GM10248 (cell line): ENCODE data around the gene ALKBH4.

Experiments
- CTCF ChIA-PET: fragments of 300-600 bp; sonication (Branson Sonifier 250); formaldehyde crosslinking; extraction: SDS; loops from one replicate; lab custom pipeline; 2021; ENCODE audit warnings: antibody characterized with exemption; lab: Yijun Ruan, JAX
- POLR2A ChIA-PET: fragments of 350-650 bp; sonication (Branson Sonifier 250); formaldehyde crosslinking; extraction: SDS; loops from one replicate; lab custom pipeline; 2020; ENCODE audit warnings: antibody characterized with exemption; lab: Yijun Ruan, JAX
- DNase-seq: peaks from one replicate; pipeline ENCODE4 v3.0.0; 2012; ENCODE audit errors: extremely low spot score
- TF ChIP-seq, protein P1 (sequence below): IDR thresholded peaks from 2 replicates; pipeline ENCODE4 v1.5.1; 2012; ENCODE audit warnings: mild to moderate bottlenecking, low read depth; ENCODE audit errors: extremely low read depth, missing control alignments, control extremely low read depth

Gene ALKBH4

DNA sequence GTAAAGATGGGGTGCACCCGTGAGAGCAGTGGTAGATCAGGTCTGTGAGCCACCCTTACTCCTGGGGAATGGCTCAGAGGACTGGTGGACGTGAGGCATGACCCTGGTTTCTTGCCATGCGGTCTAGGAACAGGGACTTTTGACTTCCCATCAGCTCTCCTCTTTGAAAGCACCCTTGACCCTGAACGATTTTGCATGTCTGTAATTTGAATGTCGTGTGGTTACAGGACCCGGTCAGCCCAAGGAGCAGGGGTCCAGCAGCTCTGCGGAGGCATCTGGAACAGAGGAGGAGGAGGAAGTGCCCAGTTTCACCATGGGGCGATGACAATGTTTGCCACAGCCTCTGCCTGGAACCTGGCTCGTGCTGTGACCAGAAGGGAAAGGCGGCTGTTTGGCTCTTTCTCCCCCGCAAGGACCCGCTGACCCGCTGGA is 39.9 kb downstream of the ALKBH4 start:
- ChIA-PET CTCF (interaction anchor here (1.6 to 3.7 kb wide), 7 partner anchors 9 to 42 kb away, joined by 5 to 19 read pairs (median 7); partner anchors contain the start of genes ALKBH4 and LRWD1), POLR2A (interaction anchor here (0.9 to 1.8 kb wide), 3 partner anchors 9 to 28 kb away, joined by 4 to 6 read pairs (median 6); partner anchors contain the start of gene PRKRIP1)
- DNase-seq, result peak; percentile 55
- TF ChIP-seq, protein P1, sequence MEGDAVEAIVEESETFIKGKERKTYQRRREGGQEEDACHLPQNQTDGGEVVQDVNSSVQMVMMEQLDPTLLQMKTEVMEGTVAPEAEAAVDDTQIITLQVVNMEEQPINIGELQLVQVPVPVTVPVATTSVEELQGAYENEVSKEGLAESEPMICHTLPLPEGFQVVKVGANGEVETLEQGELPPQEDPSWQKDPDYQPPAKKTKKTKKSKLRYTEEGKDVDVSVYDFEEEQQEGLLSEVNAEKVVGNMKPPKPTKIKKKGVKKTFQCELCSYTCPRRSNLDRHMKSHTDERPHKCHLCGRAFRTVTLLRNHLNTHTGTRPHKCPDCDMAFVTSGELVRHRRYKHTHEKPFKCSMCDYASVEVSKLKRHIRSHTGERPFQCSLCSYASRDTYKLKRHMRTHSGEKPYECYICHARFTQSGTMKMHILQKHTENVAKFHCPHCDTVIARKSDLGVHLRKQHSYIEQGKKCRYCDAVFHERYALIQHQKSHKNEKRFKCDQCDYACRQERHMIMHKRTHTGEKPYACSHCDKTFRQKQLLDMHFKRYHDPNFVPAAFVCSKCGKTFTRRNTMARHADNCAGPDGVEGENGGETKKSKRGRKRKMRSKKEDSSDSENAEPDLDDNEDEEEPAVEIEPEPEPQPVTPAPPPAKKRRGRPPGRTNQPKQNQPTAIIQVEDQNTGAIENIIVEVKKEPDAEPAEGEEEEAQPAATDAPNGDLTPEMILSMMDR, result no peak

GRCh38 chr7:102424129-102424551 is 40.5 kb downstream of the ALKBH4 start:
- ChIA-PET CTCF (interaction anchor here (0.9 to 3.7 kb wide), 7 partner anchors 9 to 43 kb away, joined by 3 to 19 read pairs (median 7); partner anchors contain the start of genes ALKBH4 and LRWD1), POLR2A (interaction anchor here (1.8 kb wide), 1 partner anchor 9 kb away, joined by 6 read pairs; no protein-coding TSS in a partner anchor)
- TF ChIP-seq, protein P1, result no peak
- peak; percentile 25 for DNase-seq

- TF ChIP-seq, protein P1, result no peak
- no peak for DNase-seq
- POLR2A ChIA-PET, result no interaction called here
- CTCF ChIA-PET, result interaction anchor here (1.2 to 1.8 kb wide), 2 partner anchors 9 to 14 kb away, joined by 4 to 8 read pairs; no protein-coding TSS in a partner anchor
Observed at GRCh38 chr7:102421706-102422240, 42.9 kb downstream of the ALKBH4 start.

GRCh38 chr7:102418592-102418991 is 46.1 kb downstream of the ALKBH4 start:
- POLR2A ChIA-PET, result no interaction called here
- CTCF ChIA-PET, result interaction anchor here (0.9 to 4.5 kb wide), 6 partner anchors 10 to 49 kb away, joined by 3 to 34 read pairs (median 3); no protein-coding TSS in a partner anchor
- no peak for DNase-seq
- TF ChIP-seq, protein P1, result no peak

DNA sequence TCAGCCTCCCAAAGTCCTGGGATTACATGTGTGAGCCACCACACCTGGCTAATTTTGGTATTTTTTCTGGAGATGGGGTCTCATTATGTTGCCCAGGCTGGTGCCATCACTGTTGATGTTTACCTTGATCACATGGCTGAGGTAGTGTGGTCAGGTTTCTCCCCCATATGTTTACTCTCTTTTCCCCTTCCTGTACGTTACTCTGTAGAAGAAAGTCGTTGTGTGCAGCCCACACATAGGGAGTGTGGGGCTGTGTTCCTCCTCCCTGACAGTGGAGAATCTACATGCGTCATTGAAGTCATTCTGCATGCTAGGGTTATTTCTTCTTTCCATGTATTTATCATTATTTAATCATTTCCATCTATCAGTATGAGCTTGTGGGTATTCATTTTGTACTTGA is 47.6 kb downstream of the ALKBH4 start:
- CTCF ChIA-PET, result interaction anchor here (0.9 to 4.5 kb wide), 5 partner anchors 8 to 32 kb away, joined by 3 to 34 read pairs (median 11); no protein-coding TSS in a partner anchor
- DNase-seq, result no peak
- TF ChIP-seq, protein P1, result no peak
- POLR2A ChIA-PET, result no interaction called here

DNA sequence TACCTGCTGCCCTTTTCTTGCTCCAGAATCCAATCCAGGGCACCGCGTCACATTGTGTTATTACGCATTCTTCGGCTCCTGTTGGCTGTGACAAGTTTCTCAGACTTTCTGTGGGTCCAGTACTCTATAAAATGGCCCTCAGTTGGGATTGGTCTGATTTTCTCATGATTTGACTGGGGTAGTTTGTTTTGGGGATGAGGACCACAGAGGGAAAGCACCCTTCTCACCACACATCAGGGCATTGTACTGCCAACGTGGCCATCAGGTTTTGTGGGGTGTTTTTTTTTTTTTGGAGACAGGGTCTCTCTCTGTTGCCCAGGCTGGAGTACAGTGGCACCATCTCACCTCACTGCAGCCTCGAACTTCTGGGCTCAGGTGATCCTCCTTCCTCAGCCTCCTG is 48.3 kb downstream of the ALKBH4 start:
- TF ChIP-seq, protein P1, result no peak
- POLR2A ChIA-PET, result interaction anchor here (0.9 to 1.4 kb wide), 3 partner anchors 9 to 51 kb away, joined by 3 to 6 read pairs (median 3); no protein-coding TSS in a partner anchor
- DNase-seq, result no peak
- CTCF ChIA-PET, result interaction anchor here (1.2 to 4.5 kb wide), 4 partner anchors 9 to 34 kb away, joined by 3 to 34 read pairs (median 11); no protein-coding TSS in a partner anchor
